Left ventricle myocardium superior (tissue), 1 donor: ENCODE results near the gene USP48. TPM values are rescaled to one million over a fixed set of nuclear protein-coding genes. Genes with fewer than 3 reads are reported as not detected.
A peak's percentile ranks its signal among the peaks of the same experiment; 100 is the strongest.

Source experiments
- ATAC-seq: fragments of 200-7000 bp; cut with Tn5 transposase; one replicate; pipeline ENCODE4 v1.9.1; 2020; ENCODE audit warnings: mild to moderate bottlenecking, moderate library complexity
- DNase-seq: peaks from one replicate; pipeline ENCODE4 v3.0.0-alpha.2; 2020
- intact Hi-C: fragments of 100-400 bp; cut with micrococcal nuclease; formaldehyde crosslinking; loops from one replicate; pipeline ENCODE4 v1.11.0; 2022
- total RNA-seq: library from RNA; stranded (reverse); fragmentation: NEBNext Ultra II Directional; extraction: Animal tissue kit (Norgen Biotek cat#: 25700); gene quantifications from one replicate; pipeline ENCODE4 v1.2.1, GENCODE V29; 2021
- donor health status: DM: no; HTN: yes; CAD: no; lungs with severe emphysema.

Gene USP48
- total RNA-seq, 1 donor from 2014 or later, result 40.3 TPM

DNA sequence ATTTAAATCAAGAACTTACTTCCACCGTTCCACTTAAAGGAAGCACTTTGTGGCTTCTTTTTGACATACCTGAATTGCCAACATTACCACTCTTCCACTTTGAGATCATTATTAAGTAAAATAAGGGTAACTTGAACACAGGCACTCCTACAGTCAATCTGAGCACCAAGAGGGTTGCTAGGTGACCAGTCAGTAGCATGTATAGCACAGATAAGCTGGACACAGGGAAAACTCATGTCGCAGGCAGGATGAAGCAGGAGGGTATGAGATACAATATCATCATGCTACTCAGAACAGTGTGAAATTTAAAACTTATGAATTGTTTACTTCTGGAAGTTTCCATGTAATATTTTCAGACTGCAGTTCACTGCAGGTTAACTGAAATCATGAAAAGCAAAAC lies 66.8 kb downstream of the USP48 start:
- no peak for ATAC-seq
- intact Hi-C loops, result no loop called here
- DNase-seq, result no peak

DNA sequence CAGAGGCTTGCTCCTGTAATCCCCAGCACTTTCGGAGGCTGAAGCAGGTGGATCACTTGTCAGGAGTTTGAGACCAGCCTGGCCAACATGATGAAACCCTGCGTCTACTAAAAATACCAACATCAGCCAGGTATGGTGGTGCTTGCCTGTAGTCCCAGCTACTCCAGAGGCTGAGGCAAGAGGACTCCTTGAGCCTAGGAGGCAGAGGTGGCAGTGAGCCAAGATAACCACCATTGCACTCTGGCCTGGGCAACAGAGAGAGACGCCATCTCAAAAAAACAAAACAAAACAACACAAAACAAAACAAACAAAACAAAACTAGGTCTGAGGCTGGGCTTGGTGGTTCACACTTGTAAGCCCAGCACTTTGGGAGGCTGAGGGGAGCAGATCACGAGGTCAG lies 75.1 kb downstream of the USP48 start:
- DNase-seq (no peak), ATAC-seq (no peak)
- intact Hi-C loops, result no loop called here

DNA sequence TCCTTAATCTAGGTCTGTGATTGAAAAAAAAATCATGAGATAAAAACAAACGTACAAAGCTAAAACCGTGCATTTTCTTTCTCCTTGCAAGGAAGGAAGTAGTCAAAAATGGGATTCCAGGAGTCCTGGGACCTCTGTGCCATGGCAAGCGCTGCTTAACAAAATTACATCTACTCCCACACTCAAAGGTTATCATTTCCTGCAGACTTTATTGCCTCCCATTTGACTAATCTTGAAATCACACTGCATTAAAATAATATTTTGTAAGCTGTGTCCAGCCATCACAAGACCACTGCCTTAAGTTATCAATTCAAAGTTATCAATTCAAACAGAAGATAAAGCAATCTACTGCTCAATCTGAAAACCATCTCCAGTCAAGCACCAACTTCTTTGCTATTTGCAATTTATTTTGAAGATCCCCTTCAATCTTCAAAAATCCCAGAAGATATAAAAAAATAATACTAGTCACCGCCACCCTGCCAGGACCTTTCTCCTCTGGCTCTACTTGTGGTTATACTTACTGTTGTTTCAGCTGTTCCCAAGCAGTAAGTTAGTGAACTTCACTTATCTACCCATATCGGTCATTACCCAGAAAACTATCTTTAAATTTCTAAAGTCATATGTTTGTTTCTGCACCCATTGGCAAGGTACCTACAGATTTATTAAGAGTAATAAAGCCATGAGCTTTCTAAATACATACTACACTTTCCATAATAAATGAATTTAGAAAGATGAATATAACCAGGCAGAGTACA lies 75.7 kb downstream of the USP48 start:
- DNase-seq (no peak), ATAC-seq (no peak)
- intact Hi-C loops, result no loop called here

DNA sequence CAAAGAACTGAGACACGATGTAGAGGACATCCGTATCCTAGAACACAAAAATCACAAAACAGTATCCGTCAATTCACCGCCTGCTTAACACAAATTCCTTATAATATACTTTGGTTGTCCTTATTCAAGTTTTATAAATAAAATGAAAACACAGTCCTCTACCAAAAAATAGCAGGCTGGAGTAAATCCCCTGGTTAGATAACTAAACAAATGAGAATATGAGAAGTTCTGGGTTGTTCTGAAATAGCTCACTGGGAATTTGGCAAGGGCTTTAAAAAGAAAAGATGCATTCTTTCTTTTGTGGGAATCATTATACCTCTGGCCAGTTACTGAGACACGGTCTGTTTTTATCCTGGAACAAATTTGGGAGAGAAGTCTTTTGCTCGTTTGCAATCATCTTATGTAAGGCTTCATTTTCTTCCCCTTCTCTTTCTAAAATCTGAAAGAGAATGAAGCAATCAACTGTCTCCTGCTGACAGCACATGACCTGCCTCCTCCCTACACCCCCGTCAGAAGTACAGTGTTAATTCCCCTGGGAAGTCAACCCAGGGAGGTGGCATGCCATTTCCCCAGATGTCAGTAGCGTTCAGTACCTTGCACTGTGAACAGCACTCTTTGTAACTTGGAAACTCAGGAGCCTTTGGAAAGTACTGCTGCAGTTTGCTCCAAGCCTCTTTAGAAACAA lies 76.7 kb downstream of the USP48 start:
- DNase-seq, result no peak
- intact Hi-C loops, result no loop called here
- ATAC-seq, result peak; percentile 57

DNA sequence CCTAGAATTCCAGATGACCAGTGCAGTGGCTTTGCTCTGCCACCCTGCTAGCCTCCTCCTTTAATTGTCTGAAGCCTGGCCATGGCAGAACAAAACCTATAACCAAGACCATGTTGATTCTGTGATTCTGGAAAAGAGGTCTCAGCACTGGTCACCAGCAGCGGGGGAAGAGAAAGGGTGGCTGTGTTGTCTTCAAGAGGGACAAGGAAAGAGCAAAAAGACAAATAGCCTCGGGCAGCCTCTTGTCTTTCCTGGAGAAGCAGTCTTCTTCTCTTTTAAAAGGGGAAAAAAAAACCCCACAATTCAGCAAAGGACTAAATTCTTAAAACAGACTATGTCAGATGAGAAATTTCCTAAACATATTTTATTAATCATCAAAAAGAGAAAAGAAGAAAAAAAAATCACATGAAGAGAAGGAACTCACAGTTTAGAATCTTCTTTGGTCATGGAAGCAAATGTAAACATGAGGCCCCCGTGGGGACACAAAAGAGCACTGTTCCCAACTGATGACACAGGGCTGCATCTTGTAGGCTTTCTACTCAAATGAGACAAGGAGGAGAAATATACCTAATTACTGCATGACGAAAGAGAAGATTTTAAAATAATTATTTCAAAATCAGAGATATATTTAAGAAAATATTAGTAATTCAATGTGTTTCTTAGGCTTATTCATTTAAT lies 77.5 kb downstream of the USP48 start:
- no peak for ATAC-seq
- intact Hi-C loops, result no loop called here

DNA sequence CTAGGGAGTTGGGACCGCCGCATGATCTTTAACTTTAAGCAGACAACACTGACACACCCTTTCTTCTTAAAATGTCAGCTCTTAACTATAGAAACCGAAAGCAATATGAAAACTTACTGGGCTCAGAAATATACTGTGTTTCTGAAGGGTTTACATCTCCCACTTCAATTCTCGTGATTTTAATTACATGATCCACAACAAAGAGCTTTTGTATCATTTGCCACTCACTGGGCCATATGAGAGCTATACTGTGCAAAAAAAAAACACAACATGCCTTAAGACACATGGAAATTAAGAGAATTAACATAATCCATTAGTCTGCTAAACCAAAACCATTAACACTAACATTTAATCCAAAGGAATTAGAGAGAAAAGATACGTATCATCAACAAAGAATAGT lies 78.8 kb downstream of the USP48 start:
- ATAC-seq (no peak), DNase-seq (no peak)
- intact Hi-C loops, result no loop called here

More for the DNA sequence above, 77.5 kb downstream of the USP48 start:
- DNase-seq, result no peak

DNA sequence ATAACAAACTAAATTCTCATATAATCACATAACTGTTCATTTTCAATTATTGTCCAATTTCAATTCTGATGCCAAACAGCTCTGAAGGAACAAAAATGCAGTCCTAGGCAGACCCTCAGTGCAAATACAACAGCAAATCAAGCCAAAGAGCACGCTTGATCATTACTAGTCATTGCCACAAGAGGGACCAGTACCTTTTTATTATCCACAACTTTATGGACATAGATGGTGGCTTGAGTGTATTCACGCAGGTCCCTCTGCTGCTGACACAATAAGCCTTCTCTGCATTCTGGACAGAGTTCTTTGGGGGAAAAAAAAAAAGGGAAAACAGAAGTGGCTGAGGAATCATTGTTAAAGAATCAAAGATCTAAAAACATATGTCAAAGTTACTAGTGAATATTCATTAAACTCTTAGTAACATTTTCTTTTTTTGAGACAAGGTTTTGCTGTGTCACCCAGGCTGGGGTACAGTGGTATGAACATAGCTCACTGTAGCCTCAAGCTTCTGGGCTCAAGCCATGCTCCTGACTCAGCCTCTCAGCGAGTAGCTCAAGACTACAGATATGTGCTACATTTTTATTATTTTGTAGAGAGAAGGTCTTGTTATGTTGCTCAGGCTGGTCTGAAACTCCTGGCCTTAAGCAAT lies 79.5 kb downstream of the USP48 start:
- ATAC-seq (no peak), DNase-seq (no peak)
- intact Hi-C loops, result no loop called here

DNA sequence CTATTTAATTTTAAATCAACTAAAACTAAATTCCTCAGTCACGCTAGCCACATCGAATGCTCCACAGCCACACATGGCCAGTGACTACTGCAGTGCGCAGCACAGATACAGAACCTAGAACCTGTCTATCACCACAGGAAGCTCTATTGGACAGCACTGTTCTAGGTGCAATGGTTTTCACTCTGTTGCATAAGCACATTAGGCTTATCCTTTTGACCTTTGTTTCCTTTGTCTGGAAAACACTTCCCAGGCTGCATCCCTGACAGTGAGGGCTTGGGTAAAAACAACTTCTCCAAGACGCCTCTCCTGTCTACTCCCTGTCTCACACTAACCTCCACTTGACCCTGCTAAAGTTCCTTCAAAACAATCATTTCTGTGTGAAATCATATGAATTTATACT lies 80.2 kb downstream of the USP48 start:
- no peak for ATAC-seq
- intact Hi-C loops, result no loop called here

DNA sequence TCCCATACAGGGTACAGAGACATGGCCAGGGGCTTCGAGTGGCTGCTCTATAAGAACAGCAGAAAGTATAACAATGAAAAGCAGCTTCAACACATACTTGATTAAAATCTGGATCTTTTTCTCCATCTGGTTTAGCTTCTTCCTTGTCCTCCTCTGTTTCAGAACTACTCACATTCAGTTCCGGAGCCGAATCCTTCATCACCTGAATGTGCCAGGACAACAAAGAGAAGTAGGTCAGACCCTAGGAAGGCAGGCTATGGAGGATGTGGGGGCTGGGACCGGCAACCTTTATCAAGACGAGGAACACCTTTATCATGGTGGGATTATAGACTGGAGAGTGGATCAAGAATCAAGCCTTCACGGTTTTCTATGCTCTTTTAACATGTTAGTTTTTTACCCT lies 81.5 kb downstream of the USP48 start:
- intact Hi-C loops, result no loop called here
- DNase-seq, result no peak
- ATAC-seq, result no peak

More for the DNA sequence above, 80.2 kb downstream of the USP48 start:
- no peak for DNase-seq

DNA sequence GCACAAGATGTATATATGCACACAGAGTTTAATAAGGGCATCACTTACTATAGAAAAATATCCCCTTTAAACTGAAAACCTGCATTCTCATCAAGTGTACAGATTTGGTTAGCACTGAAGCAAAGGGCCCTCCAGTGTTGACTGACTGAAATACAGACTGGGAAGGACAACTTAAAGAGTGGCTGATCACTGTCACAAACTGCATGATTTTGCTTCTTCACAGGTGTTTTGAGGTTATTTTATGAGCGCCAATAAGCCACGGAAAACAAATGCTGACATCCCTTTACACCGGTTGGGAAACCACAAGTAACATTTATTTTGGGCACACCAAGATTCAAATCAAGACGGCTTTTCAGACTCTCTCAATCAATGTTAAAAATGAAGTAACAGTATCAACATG lies 82.9 kb downstream of the USP48 start:
- no peak for ATAC-seq

DNA sequence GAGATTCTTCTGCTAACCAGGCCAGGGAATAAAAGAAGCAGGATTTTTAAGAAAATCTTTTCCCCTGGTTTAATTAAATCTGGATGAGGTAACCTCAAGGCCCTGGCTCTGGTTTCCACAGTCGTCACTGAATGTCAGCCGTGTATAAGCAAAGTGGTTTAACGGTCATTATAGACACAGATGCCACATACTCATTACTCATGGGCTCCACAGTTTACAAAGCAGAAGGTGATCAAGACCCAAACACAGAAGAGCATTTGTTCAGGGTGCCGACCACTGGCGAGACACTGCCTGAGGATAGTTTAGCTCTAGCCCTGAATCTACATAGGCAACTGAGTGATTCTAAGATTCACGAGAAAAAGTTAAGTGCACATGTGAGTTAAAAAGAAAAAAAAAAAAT lies 86.0 kb downstream of the USP48 start:
- ATAC-seq (no peak), DNase-seq (no peak)
- intact Hi-C loops, result no loop called here

More for the DNA sequence above, 82.9 kb downstream of the USP48 start:
- intact Hi-C loops, result no loop called here
- DNase-seq, result no peak

DNA sequence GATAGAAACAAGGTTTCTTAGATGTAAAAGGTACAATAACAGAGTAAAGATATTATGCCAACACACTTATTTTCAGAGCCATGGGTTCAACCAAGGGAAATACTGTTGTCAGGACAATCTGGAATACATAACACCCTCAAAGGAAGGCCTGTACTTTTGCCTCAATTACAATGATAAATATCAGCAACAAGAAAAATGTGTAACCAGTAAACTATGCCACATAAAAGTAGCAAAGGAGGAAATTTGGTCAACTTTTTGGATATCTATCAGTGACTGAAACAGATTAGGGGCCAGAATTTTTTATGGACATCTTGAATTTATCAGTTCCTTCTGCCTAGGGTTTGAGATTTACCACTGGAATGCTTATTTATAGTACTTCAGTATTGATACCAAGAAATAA lies 89.2 kb downstream of the USP48 start:
- DNase-seq, result no peak
- ATAC-seq, result no peak
- intact Hi-C loops, result no loop called here

DNA sequence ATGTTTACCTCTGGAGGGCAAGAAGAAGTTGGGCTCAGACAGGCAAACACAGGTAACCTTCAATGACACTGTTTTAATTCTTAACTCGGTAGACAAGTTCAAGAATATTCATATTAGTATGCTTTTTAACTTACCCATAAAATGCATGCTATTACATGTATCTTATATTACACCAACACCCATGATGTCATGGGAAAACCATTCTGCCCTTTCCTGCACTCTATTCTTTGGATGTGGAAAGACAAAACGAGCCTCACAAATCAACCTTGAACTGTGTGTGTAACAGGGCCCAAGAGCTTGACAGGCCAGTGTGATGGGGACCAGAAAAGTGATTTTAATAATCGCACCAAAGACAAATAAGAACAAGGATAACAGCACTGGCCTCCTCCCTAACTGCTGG lies 91.2 kb downstream of the USP48 start:
- no peak for DNase-seq
- intact Hi-C loops, result no loop called here
- no peak for ATAC-seq

DNA sequence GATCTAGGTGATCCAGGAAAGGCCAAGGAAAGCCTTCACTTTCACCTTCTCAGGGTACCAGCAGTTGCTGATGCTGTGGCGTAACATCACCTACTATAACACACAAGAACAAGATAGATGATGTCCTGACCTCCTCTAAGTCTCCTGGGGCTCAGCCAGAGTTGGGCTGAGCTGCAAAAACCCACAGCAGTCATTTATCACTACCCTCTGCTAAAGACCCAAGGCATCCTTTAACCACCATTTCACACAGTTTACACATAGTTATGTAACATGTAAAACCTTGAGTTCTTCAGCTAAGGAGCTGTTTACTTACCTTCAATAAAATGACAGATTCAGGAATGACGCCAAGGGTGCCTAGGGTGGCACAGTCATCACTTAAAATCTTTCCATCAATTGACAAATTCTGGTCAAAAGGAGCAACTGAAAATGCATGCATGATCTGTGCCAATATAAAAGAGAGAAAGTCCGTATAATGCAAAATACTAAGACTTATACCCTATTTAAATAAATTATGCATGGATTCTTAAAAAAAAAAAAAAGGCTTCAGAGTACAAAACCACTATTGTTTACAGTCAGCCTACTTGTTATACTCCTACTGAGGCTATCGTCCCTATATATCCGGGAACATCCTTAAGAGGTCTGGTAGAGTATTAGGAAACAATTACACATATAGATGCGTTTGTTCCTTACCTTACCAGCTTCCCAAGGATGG lies 93.1 kb downstream of the USP48 start:
- no peak for DNase-seq
- intact Hi-C loops, result no loop called here
- no peak for ATAC-seq

DNA sequence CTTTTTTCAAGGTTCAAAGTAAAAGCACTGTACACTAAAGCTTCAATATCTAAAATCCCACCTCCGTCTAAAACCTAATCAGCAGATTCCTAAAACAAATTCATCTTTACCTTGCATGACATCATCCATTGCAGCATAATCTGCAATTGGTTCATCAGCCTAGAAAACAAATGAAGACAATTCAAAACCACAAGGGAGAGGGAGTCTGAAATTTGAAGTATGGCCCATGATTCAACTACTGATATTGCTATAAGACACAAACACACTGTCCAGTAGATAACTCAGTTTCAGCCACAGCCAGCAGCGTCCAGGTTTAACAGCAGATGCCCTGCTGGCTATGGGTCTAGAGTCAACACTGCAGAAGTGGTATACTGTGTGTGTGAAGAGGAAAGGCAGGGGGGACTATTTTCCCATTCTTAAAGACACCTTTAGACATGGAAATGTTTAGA lies 95.8 kb downstream of the USP48 start:
- ATAC-seq, result no peak
- no peak for DNase-seq
- intact Hi-C loops, result no loop called here

DNA sequence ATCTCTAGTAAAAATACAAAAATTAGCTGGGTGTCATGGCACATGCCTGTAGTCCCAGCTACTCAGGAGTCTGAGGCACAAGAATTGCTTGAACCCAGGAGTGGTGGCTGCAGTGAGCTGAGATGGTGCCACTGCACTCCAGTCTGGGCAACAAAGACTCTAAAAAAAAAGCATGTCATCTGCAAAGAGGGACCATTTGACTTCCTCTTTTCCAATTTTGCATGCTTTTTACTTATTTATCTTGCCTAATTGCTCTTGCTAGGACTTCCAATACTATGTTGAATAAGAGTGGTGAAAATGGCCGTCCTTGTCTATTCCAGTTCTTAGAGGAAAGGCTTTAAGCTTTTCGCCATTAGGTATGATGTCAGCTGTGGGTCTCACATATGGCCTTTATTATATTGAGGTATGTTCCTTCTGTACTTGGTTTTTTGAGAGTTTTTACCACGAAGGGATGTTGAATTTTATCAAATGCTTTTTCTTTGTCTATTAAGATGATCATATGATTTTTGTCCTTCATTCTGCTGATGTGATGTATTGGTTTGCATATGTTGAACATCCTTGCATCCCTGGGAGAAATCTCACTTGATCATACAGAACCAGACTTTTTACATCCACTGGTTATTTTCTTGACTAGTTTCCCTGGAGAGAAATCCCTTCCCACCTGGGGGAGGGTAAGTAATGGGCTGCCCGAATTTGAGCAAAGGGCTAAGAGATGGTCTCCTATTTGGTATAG lies 96.8 kb downstream of the USP48 start:
- ATAC-seq (no peak), DNase-seq (no peak)
- intact Hi-C loops, result no loop called here

DNA sequence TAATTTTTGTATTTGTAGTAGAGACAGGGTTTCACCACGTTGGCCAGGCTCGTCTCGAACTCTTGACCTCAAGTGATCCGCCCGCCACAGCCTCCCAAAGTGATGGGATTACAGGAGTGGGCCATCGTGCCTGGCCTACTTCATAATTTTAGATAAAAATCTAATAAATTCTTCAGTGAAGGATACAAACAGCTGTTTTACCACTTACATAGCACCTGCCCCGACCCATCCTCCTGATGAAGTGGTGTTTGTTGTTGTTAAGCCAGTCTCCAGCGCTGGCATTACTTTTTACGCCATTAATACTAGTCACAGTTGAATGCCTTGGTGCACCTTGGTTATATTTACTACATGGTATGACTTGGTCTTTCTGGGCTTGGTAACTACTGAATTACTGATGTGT lies 101.5 kb downstream of the USP48 start:
- DNase-seq (no peak), ATAC-seq (no peak)
- intact Hi-C loops, result no loop called here

DNA sequence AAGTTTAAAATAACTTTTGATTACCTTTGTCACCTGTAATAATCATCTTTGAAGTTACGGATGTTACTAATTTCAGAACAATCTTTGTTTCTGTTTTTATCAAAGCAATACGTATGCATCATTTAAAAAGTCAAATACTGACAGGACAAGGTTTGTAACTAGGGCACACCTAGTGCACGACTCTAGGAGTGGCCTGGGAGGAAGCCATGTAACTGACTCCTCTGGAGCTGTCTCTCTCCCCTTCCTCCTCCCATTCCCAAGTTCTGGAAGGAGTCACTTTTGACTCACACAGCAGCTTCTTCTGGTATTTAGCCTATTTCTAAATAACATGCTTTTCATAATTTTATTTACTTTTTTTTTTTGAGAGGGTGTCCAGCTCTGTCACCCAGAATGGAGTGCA lies 102.0 kb downstream of the USP48 start:
- DNase-seq (no peak), ATAC-seq (no peak)
- intact Hi-C loops, result no loop called here

DNA sequence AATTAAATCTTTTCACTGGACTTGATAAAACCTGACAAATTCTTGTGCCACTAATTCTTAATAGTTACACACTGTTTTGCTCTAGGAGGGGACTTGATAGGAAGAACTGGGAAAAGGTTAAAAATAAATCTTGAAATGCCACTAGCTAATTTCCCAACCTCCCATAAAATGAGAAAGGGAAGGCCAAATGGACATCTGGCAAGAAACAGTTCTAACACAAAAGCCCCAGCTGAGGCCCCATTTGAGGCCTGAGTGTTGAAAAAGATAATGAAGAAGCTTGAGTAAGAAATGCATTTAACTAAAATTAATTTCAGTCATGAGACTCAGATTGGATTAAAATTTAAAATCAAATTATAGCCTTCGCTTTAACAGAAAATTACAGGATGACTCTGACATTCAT lies 102.6 kb downstream of the USP48 start:
- ATAC-seq (no peak), DNase-seq (no peak)
- intact Hi-C loops, result no loop called here
